GM12873 (cell line): ENCODE measurements around the gene PCNA.

Source experiments
- CTCF ChIP-seq: IDR thresholded peaks from 2 replicates; pipeline ENCODE4 v1.5.1; 2012; ENCODE audit warnings: low read depth, mild to moderate bottlenecking, moderate library complexity, low read length, control low read depth; ENCODE audit not compliant: insufficient read depth; ENCODE audit errors: missing control alignments

The PCNA gene

GRCh38 chr20:5156675-5157448 lies 37.1 kb upstream of the PCNA start:
- TF ChIP-seq CTCF = no peak

GRCh38 chr20:5155404-5155803 lies 35.6 kb upstream of the PCNA start:
- TF ChIP-seq CTCF = no peak

GRCh38 chr20:5154543-5154925 lies 34.8 kb upstream of the PCNA start:
- TF ChIP-seq CTCF = no peak

- no peak for TF ChIP-seq CTCF
Measured at GRCh38 chr20:5153612-5154542, 34.1 kb upstream of the PCNA start.

GRCh38 chr20:5153152-5153467 lies 33.4 kb upstream of the PCNA start:
- TF ChIP-seq CTCF = no peak

GRCh38 chr20:5150226-5151076 lies 30.7 kb upstream of the PCNA start:
- no peak for TF ChIP-seq CTCF

- TF ChIP-seq CTCF = no peak
Measured at GRCh38 chr20:5149892-5150225, 30.1 kb upstream of the PCNA start.
